Natural killer cell (primary cell): ENCODE results near the gene EBF3. TPM values are rescaled to one million over a fixed set of nuclear protein-coding genes. Genes with fewer than 3 reads are reported as not detected.

ENCODE experiments used
- ATAC-seq, 3 donors: fragments of 150-1000 bp in 2 of 3; fragments of 200-7000 bp in 1 of 3; cut with Tn5 transposase; 1 replicate in 1 of 3; 2 replicates in 2 of 3; pipeline ENCODE4 v1.10.0; 2021; ENCODE audit warnings: mild to moderate bottlenecking in 2 of 3, moderate library complexity in 2 of 3
- DNase-seq, 2 donors: peaks; one replicate each; pipeline versions ENCODE4 v3.0.0 to v3.0.0-alpha.2; 2013 to 2021; ENCODE audit warnings: mixed read lengths in 1 of 2
- H3K27ac ChIP-seq: one replicate; pipeline ENCODE4 v1.5.1; 2013; ENCODE audit warnings: mild to moderate bottlenecking, low read length
- H3K27me3 ChIP-seq: one replicate; pipeline ENCODE4 v1.6.1; 2013; ENCODE audit warnings: low read length; ENCODE audit not compliant: control insufficient read depth, insufficient read depth
- H3K36me3 ChIP-seq: one replicate; pipeline ENCODE4 v1.6.1; 2013; ENCODE audit warnings: low read length; ENCODE audit not compliant: control insufficient read depth, insufficient read depth
- H3K4me1 ChIP-seq: one replicate; pipeline ENCODE4 v1.6.1; 2013; ENCODE audit warnings: low read length; ENCODE audit not compliant: control insufficient read depth, insufficient read depth
- H3K4me3 ChIP-seq: one replicate; pipeline ENCODE4 v1.5.1; 2013; ENCODE audit warnings: low read length
- H3K9me3 ChIP-seq: one replicate; pipeline ENCODE4 v1.6.1; 2013; ENCODE audit warnings: low read length; ENCODE audit not compliant: control insufficient read depth, insufficient read depth
- H3K27ac Mint-ChIP-seq, 2 donors: one replicate each; pipeline ENCODE4 v1.8.0; 2022; ENCODE audit warnings: mild to moderate bottlenecking in 2 of 2, mixed read lengths in 2 of 2, moderate library complexity in 1 of 2
- H3K27me3 Mint-ChIP-seq, 2 donors: one replicate each; pipeline ENCODE4 v1.8.0; 2022; ENCODE audit warnings: low read depth in 2 of 2, mixed read lengths in 2 of 2
- H3K36me3 Mint-ChIP-seq: one replicate; pipeline ENCODE4 v1.8.0; 2022; ENCODE audit warnings: mixed read lengths
- H3K4me1 Mint-ChIP-seq, 2 donors: one replicate each; pipeline ENCODE4 v1.8.0; 2022; ENCODE audit warnings: mixed read lengths in 2 of 2
- H3K4me3 Mint-ChIP-seq: one replicate; pipeline ENCODE4 v1.8.0; 2022; ENCODE audit warnings: mild to moderate bottlenecking, moderate library complexity, mixed read lengths
- H3K9me3 Mint-ChIP-seq, 2 donors: one replicate each; pipeline ENCODE4 v1.8.0; 2022; ENCODE audit warnings: mixed read lengths in 2 of 2
- CTCF ChIP-seq: fragments of 200-600 bp; IDR thresholded peaks from one replicate; pipeline ENCODE4 v1.8.0; 2022; ENCODE audit warnings: antibody characterized with exemption
- WGBS: methylation state at CpG from one replicate; pipeline ENCODE4 v1.1.7; 2013; ENCODE audit warnings: missing lambda C conversion rate; ENCODE audit not compliant: insufficient coverage; 5-methylcytosine and 5-hydroxymethylcytosine counted together
- intact Hi-C: fragments of 100-400 bp; cut with micrococcal nuclease; formaldehyde crosslinking; loops from one replicate; pipeline ENCODE4 v1.14.2; 2022
- total RNA-seq, 4 donors: library from RNA; stranded (reverse); fragments of 120-200 nt in 1 of 4; gene quantifications; one replicate each; pipeline versions ENCODE4 v1.2.3 to v1.2.4, GENCODE V29; 2013 to 2022

EBF3 gene
- total RNA-seq, 3 donors from 2014 or later (not counting 1 experiment from before 2014, with no cell fraction given), result not detected

GRCh38 chr10:129833468-129833950, 130.6 kb downstream of the EBF3 start:
- no peaks in the 10 kb centered on the region for H3K9me3 Mint-ChIP-seq
- no peaks in the 10 kb centered on the region for H3K36me3 Mint-ChIP-seq
- Histone ChIP-seq H3K27me3 (no peaks in the 10 kb centered on the region), H3K27ac (no peak overlapping the region), H3K36me3 (no peaks in the 10 kb centered on the region), H3K4me1 (no peaks in the 10 kb centered on the region), H3K9me3 (no peaks in the 10 kb centered on the region), H3K4me3 (no peak overlapping the region)
- H3K4me1 Mint-ChIP-seq, result no peaks in the 10 kb centered on the region
- ATAC-seq, result no peak
- WGBS, result 98% methylated on average over 11 of the region's 12 CpGs
- H3K4me3 Mint-ChIP-seq, result no peak overlapping the region
- no peak for DNase-seq
- intact Hi-C loops, result no loop called here
- TF ChIP-seq CTCF, result no peak
- H3K27ac Mint-ChIP-seq, result no peak overlapping the region
- no peaks in the 10 kb centered on the region for H3K27me3 Mint-ChIP-seq

GRCh38 chr10:129832573-129833467, 131.3 kb downstream of the EBF3 start:
- no peaks in the 10 kb centered on the region for H3K9me3 ChIP-seq
- H3K4me1 ChIP-seq, result no peaks in the 10 kb centered on the region
- no peaks in the 10 kb centered on the region for H3K36me3 ChIP-seq
- TF ChIP-seq CTCF, result no peak
- Mint-ChIP-seq H3K9me3 (no peaks in the 10 kb centered on the region), H3K4me1 (no peaks in the 10 kb centered on the region), H3K27ac (no peak overlapping the region), H3K36me3 (no peaks in the 10 kb centered on the region), H3K27me3 (no peaks in the 10 kb centered on the region), H3K4me3 (no peak overlapping the region)
- DNase-seq (no peak), ATAC-seq (no peak)
- no peak overlapping the region for H3K4me3 ChIP-seq
- 90% methylated on average over 21 of the region's 22 CpGs for WGBS
- intact Hi-C loops, result no loop called here
- no peaks in the 10 kb centered on the region for H3K27me3 ChIP-seq
- H3K27ac ChIP-seq, result no peak overlapping the region

GRCh38 chr10:129831150-129831549, 132.9 kb downstream of the EBF3 start:
- H3K27ac ChIP-seq, result no peak overlapping the region
- no peaks in the 10 kb centered on the region for H3K4me1 Mint-ChIP-seq
- no peaks in the 10 kb centered on the region for H3K27me3 Mint-ChIP-seq
- ATAC-seq, result no peak
- H3K4me3 ChIP-seq, result no peak overlapping the region
- no peak for DNase-seq
- intact Hi-C loops, result no loop called here
- H3K36me3 Mint-ChIP-seq, result no peaks in the 10 kb centered on the region
- 94% methylated on average over 8 of the region's 8 CpGs for WGBS
- no peak for TF ChIP-seq CTCF
- H3K9me3 Mint-ChIP-seq, result no peaks in the 10 kb centered on the region
- no peaks in the 10 kb centered on the region for H3K9me3 ChIP-seq
- no peaks in the 10 kb centered on the region for H3K36me3 ChIP-seq
- no peaks in the 10 kb centered on the region for H3K27me3 ChIP-seq
- H3K4me1 ChIP-seq, result no peaks in the 10 kb centered on the region
- H3K27ac Mint-ChIP-seq, result no peak overlapping the region
- no peak overlapping the region for H3K4me3 Mint-ChIP-seq
